ENCODE data around the gene PRADC1. TPM values are rescaled to one million over a fixed set of nuclear protein-coding genes. Genes with fewer than 3 reads are reported as not detected.
A peak's percentile ranks its signal among the peaks of the same experiment; 100 is the strongest.

The PRADC1 gene
- total RNA-seq: 10 to 100 TPM; 10.1 to 10.7 TPM

- Mint-ChIP-seq H3K36me3 (ENCODE audit: low read depth) (peaks cover 16% of the 10 kb centered on the region), H3K4me1 (peaks cover 35% of the 10 kb centered on the region), H3K27ac (peak within 1 kb of the TSS; percentile 75), H3K27me3 (no peaks in the 10 kb centered on the region), H3K9me3 (no peaks in the 10 kb centered on the region), H3K4me3 (peak within 1 kb of the TSS; percentile 86)
- DNase-seq: peak; percentile 97
- CTCF ChIA-PET: interaction anchor here (0.6 to 8.0 kb wide), 10 partner anchors 8 to 152 kb away, joined by 3 to 50 read pairs (median 4); partner anchors contain the start of genes ALMS1 and SMYD5
- POLR2A ChIA-PET: interaction anchor here (0.5 to 3.8 kb wide), 28 partner anchors 9 to 1234 kb away, joined by 3 to 25 read pairs (median 6); partner anchors contain the start of genes ALMS1, DGUOK, FBXO41 and MTHFD2
Observed at GRCh38 chr2:73233154-73233931, at the start of gene PRADC1. TSS of gene PRADC1 (minus strand) at chr2:73233239. CDS start at chr2:73233160, 79 bp downstream.

GRCh38 chr2:73281244-73281643 lies 48.2 kb upstream of the PRADC1 start:
- Mint-ChIP-seq H3K27ac (no peak overlapping the region), H3K36me3 (ENCODE audit: low read depth) (peaks cover 5% of the 10 kb centered on the region), H3K4me1 (peaks cover 20% of the 10 kb centered on the region), H3K4me3 (no peak overlapping the region), H3K9me3 (no peaks in the 10 kb centered on the region), H3K27me3 (no peaks in the 10 kb centered on the region)
- no peak for DNase-seq
- ChIA-PET POLR2A (no interaction called here), CTCF (interaction anchor here (3.2 kb wide), 1 partner anchor 10 kb away, joined by 15 read pairs; no protein-coding TSS in a partner anchor)

GRCh38 chr2:73279852-73280251 lies 46.8 kb upstream of the PRADC1 start:
- H3K4me1 Mint-ChIP-seq: peaks cover 11% of the 10 kb centered on the region
- ChIA-PET POLR2A (interaction anchor here (1.0 kb wide), 1 partner anchor 11 kb away, joined by 4 read pairs; no protein-coding TSS in a partner anchor), CTCF (interaction anchor here (1.0 to 3.2 kb wide), 2 partner anchors 9 to 11 kb away, joined by 3 to 15 read pairs; no protein-coding TSS in a partner anchor)
- H3K9me3 Mint-ChIP-seq: no peaks in the 10 kb centered on the region
- DNase-seq: no peak
- no peaks in the 10 kb centered on the region for H3K27me3 Mint-ChIP-seq
- no peak overlapping the region for H3K27ac Mint-ChIP-seq
- H3K36me3 Mint-ChIP-seq (ENCODE audit: low read depth): peaks cover 5% of the 10 kb centered on the region
- no peak overlapping the region for H3K4me3 Mint-ChIP-seq

GRCh38 chr2:73272270-73272669 lies 39.2 kb upstream of the PRADC1 start:
- H3K36me3 Mint-ChIP-seq (ENCODE audit: low read depth): peaks cover 3% of the 10 kb centered on the region
- no peak overlapping the region for H3K27ac Mint-ChIP-seq
- ChIA-PET CTCF (interaction anchor here (2.2 kb wide), 1 partner anchor 17 kb away, joined by 7 read pairs; no protein-coding TSS in a partner anchor), POLR2A (interaction anchor here (2.8 kb wide), 1 partner anchor 37 kb away, joined by 14 read pairs; the partner anchor contains the start of gene CCT7)
- peaks cover 20% of the 10 kb centered on the region for H3K4me1 Mint-ChIP-seq
- no peaks in the 10 kb centered on the region for H3K9me3 Mint-ChIP-seq
- no peak for DNase-seq
- no peak overlapping the region for H3K4me3 Mint-ChIP-seq
- no peaks in the 10 kb centered on the region for H3K27me3 Mint-ChIP-seq

GRCh38 chr2:73269686-73270465 lies 36.8 kb upstream of the PRADC1 start:
- ChIA-PET POLR2A (interaction anchor here (1.5 kb wide), 1 partner anchor 12 kb away, joined by 5 read pairs; no protein-coding TSS in a partner anchor), CTCF (no interaction called here)
- H3K4me1 Mint-ChIP-seq: peaks cover 24% of the 10 kb centered on the region
- peak overlapping the region; percentile 65 for H3K4me3 Mint-ChIP-seq
- no peak overlapping the region for H3K27ac Mint-ChIP-seq
- H3K36me3 Mint-ChIP-seq (ENCODE audit: low read depth): peaks cover 3% of the 10 kb centered on the region
- no peaks in the 10 kb centered on the region for H3K27me3 Mint-ChIP-seq
- H3K9me3 Mint-ChIP-seq: no peaks in the 10 kb centered on the region
- no peak for DNase-seq

DNA sequence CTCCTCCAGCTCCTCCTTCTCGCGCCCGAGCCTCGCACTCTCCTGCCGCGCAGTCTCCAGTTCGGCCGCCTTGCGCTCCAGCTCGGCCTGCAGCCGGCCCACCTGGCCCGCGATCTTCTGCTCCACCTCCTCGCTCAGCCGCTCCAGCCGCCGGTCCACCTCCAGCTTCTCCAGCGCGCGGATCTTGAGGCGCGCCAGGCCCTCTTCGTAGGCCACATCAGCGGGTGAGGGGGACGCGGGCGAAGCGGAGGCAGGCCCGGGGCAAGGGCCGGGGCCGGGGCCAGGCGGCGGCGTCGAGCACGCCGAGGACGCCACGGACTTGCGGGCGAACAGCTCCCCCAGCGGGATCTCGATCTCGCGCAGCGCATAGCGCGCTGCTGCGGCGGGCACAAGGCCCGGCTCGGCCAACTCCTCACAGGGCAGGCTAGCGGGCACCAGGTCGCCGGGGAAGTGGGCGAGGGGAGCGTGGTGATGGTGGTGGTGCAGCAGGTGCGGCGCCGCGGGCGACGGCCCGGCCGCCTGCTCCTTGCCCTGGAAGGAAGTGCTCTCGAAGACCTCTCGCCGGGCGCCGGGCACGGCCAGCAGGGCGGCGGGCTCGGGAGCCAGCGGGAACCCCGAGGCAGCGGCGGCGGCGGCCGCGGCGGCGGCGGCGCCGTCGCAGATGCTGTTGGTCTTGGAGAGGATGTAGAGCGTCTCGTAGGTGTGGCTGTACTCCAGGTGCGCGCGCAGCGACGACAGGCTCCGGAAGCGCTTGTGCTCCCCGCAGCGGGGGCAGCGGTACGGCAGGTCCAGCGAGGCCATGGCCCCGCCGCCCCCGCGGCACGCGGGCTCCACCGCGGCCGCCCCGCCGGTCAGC lies 36.0 kb upstream of the PRADC1 start:
- Mint-ChIP-seq H3K4me1 (peaks cover 24% of the 10 kb centered on the region), H3K4me3 (peak overlapping the region; percentile 41), H3K27ac (no peak overlapping the region), H3K36me3 (ENCODE audit: low read depth) (peaks cover 3% of the 10 kb centered on the region), H3K27me3 (no peaks in the 10 kb centered on the region), H3K9me3 (no peaks in the 10 kb centered on the region)
- DNase-seq: peak; percentile 84
- ChIA-PET POLR2A (interaction anchor here (0.7 to 2.1 kb wide), 3 partner anchors 35 to 198 kb away, joined by 3 to 18 read pairs (median 3); partner anchors contain the start of genes CCT7 and PRADC1), CTCF (interaction anchor here (1.0 to 1.6 kb wide), 2 partner anchors 21 to 57 kb away, joined by 4 to 9 read pairs; no protein-coding TSS in a partner anchor)

DNA sequence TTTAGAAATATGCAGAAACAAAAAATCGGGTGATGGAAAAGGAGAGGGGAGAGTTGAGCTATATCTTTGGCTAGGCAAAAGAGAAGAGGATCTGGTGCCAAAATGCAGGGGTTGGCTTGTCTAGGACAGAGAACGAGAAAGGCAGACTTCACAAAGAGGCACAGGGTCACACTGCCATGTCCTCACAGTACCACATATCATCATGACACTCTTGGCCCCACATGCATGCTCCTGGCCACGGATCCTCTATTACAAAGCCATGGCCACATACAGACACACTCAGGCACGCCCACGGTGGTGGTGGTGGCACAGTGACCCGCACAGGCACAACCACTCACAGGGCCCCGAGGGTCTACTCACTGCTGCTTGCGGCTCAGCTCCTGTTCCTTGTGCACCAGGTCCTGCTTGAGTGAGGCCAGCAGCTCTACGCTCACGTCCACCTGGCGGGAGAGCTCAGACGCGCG lies 35.4 kb upstream of the PRADC1 start:
- Mint-ChIP-seq H3K9me3 (no peaks in the 10 kb centered on the region), H3K27me3 (no peaks in the 10 kb centered on the region), H3K36me3 (ENCODE audit: low read depth) (peaks cover 4% of the 10 kb centered on the region), H3K4me3 (peak overlapping the region; percentile 16), H3K4me1 (peaks cover 24% of the 10 kb centered on the region), H3K27ac (peak overlapping the region; percentile 1)
- DNase-seq: no peak
- POLR2A ChIA-PET: interaction anchor here (0.7 to 2.1 kb wide), 3 partner anchors 34 to 197 kb away, joined by 3 to 18 read pairs (median 3); partner anchors contain the start of genes CCT7 and PRADC1
- CTCF ChIA-PET: interaction anchor here (1.0 to 1.6 kb wide), 2 partner anchors 22 to 56 kb away, joined by 4 to 9 read pairs; no protein-coding TSS in a partner anchor

GRCh38 chr2:73267008-73267407 lies 34.0 kb upstream of the PRADC1 start:
- CTCF ChIA-PET: no interaction called here
- peaks cover 24% of the 10 kb centered on the region for H3K4me1 Mint-ChIP-seq
- no peak for DNase-seq
- H3K36me3 Mint-ChIP-seq (ENCODE audit: low read depth): peaks cover 6% of the 10 kb centered on the region
- POLR2A ChIA-PET: no interaction called here
- no peak overlapping the region for H3K27ac Mint-ChIP-seq
- H3K4me3 Mint-ChIP-seq: no peak overlapping the region
- H3K9me3 Mint-ChIP-seq: no peaks in the 10 kb centered on the region
- no peaks in the 10 kb centered on the region for H3K27me3 Mint-ChIP-seq

- CTCF ChIA-PET: no interaction called here
- Mint-ChIP-seq H3K9me3 (no peaks in the 10 kb centered on the region), H3K4me1 (peaks cover 24% of the 10 kb centered on the region), H3K27ac (no peak overlapping the region), H3K27me3 (no peaks in the 10 kb centered on the region), H3K4me3 (no peak overlapping the region), H3K36me3 (ENCODE audit: low read depth) (peaks cover 6% of the 10 kb centered on the region)
- POLR2A ChIA-PET: interaction anchor here (1.1 kb wide), 1 partner anchor 9 kb away, joined by 3 read pairs; no protein-coding TSS in a partner anchor
- DNase-seq: no peak
Observed at GRCh38 chr2:73266061-73266901, 33.2 kb upstream of the PRADC1 start.

DNA sequence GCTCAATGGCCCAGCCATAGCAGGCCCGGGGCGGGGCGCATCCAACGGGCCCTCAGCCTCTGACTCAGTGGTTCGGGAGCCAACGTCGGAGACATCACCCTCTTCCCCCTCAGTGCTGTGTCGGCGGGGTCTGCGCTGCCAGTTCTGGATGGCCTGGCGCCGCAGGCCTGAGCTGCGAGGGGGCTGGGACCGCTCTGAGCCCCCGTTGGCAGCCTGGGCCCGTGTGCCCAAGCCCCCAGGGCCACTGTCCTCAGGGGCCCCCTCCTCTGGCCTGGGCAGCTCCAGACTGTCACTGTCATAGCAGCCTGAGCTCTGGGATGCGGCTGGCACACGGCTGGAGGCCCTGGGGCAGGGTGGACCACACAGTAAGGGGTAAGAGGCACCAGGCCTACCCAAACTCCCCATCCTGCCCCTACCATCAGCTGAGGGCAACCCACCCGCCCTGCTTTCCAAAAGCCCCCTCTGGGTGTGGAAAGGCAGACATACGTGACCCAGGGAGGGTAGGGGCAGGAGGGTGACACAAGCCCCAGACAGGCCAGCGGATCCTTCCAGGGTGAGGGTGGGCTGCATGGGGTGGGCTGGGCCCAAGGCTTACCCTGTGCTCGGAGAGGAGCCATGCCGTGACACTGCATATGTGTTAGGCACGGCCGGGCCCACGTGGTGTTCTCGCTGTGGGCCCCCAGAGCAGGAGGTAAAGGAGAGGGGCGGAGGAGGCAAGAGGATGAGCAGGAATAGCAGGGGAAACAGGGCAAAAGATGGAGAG lies 32.4 kb upstream of the PRADC1 start:
- POLR2A ChIA-PET: interaction anchor here (1.1 kb wide), 1 partner anchor 8 kb away, joined by 3 read pairs; no protein-coding TSS in a partner anchor

GRCh38 chr2:73264783-73265182 lies 31.7 kb upstream of the PRADC1 start:
- DNase-seq: no peak
- Mint-ChIP-seq H3K27ac (no peak overlapping the region), H3K4me1 (peaks cover 15% of the 10 kb centered on the region), H3K4me3 (no peak overlapping the region), H3K27me3 (no peaks in the 10 kb centered on the region), H3K36me3 (ENCODE audit: low read depth) (peaks cover 3% of the 10 kb centered on the region), H3K9me3 (no peaks in the 10 kb centered on the region)
- ChIA-PET CTCF (no interaction called here), POLR2A (no interaction called here)

More for the DNA sequence above, 32.4 kb upstream of the PRADC1 start:
- Mint-ChIP-seq H3K4me3 (no peak overlapping the region), H3K36me3 (ENCODE audit: low read depth) (peaks cover 6% of the 10 kb centered on the region), H3K27ac (no peak overlapping the region), H3K27me3 (no peaks in the 10 kb centered on the region), H3K4me1 (peaks cover 18% of the 10 kb centered on the region), H3K9me3 (no peaks in the 10 kb centered on the region)
- DNase-seq: no peak
- CTCF ChIA-PET: no interaction called here

Data from activated CD4-positive, alpha-beta memory T cell treated with anti-CD3 and anti-CD28 coated beads, Interleukin-2, amount 10 ng/mL, durations not matched to agents 7 days and 5 days (primary cell).